Fibroblast of peridontal ligament (primary cell): ENCODE measurements around the gene NKD1.

Source experiments
- DNase-seq: peaks from one replicate; pipeline ENCODE4 v3.0.0-alpha.2; 2010; ENCODE audit errors: extremely low read depth

NKD1 gene

DNA sequence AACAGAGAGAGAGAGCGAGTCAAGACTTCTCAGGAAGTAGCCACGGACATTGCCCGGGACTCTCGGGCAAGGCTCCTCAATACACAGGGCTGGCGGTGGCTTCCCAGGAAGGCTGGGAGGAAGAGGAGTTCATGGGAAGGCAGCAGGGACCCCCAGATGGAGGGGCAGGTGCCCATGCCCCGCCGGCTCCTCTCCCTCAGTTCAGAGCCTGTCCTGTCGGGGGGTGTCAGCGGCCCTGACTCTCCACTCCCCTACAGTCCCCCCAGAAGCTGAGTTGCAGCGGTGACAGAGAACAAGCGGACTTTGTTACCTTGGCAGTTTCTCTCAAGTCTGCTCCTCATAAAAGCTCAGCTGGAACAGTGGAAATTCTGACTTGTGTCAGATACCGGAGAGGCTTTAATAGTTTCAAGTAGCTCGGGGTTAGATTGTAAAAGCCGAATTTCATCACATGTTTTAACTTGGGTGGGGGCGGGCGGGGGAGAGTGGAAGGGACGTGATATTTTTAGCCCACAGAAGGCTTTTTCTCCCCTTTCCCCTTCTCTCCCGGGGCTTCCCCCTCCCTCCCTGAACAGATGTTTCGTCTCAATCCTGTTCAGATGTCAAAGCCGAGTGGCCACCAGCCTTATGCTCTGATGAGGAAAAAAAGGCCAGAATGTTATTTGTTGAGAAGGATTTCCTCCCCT is 65.2 kb downstream of the NKD1 start:
- DNase-seq, result no peak

DNA sequence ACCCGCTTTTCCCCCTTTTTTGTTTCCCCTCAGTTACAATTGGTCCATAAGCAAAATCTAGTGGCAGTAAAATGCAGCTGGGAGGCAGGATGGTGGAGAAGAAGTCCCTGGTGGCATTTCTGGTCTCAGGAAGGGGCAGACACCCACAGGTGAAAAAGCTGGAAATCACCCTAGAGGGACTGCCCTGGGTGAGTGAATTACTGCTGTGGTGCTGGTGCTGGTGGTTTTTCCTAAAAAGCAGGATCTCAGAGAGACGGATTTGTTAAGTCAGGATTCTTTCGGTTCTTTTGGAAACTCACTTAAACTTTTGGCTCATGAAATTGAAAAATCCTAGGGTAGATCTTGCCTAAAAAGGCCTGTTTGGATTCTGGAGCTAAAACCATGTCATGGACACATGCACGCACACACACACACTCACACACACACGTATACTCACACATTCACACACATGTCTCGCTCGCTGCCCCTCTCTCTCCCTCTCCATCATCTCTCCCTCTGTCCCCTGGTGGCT is 65.8 kb downstream of the NKD1 start:
- no peak for DNase-seq

DNA sequence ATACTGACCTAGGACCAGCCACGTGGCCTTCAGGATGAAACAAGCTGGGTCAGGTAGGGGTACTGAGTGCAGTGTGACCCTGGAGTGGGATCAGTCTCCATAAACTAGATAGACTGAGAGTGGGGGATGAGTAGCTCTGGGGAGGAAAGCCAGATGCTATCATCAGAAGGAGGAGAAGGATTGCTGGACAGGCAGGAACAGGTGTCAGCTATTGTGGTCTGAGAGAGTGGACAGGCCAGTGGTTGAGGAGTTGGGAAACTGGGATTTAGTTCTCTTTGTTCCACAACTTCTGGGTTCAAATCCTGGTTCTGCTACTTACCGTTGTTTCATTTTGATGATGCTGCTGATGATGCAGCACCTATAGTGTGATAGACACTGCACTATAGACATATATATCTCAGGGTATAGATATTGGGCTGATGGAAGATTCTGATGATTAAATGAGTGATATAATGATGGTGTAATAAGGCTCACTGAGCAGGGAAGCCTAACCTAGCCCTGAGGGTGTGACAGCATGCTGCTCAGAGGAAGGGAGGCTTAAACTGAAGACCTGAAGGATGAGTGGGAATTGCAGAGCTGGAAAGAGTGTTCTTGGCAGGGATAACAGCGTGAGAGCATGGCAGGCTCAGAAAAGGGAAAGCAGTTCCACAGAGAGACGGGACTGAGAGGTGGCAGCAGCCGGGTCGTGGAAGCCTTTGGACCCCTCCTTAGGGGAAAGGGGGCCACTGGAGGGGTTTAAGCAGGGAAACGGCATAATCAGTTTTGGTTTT is 66.9 kb downstream of the NKD1 start:
- DNase-seq, result no peak

DNA sequence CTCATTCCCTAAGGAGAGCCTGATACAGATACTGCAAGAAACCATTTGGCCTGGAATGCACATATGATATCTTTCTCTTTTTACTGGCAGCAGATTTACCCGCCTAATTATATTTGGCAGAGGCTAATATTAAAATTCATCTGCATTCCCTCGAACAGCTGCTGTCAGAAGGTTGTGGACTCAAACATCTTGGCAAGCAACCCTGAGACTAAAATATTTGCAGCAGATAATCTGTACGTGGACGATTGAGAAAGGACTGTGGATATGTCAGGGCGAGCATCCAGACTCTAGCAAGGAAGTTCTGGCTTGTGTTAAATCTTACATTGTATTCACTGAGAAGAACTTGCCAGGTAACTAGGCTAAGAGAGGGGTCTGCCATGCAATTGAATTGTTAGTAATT is 67.7 kb downstream of the NKD1 start:
- no peak for DNase-seq

DNA sequence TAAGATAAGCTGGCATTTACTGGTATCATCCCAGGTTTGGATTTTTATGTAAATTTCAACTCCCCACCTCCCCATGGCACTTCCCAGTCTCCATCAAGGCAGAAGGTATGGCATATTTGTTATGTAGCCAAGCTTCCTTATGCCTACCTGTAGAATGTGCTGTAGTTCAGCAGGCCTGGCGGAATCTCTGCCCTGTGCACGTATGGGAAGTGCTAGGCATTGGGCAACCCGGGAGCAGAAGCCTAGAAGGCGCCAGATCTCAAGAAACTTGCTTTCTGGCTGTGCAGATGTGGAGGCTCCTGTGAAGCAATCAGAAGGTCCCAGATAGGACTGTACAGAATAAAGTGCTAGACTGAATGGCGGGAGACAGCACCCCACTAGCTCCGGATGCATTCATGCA is 68.2 kb downstream of the NKD1 start:
- DNase-seq, result no peak

GRCh38 chr16:50616883-50617645 is 68.9 kb downstream of the NKD1 start:
- DNase-seq, result no peak

DNA sequence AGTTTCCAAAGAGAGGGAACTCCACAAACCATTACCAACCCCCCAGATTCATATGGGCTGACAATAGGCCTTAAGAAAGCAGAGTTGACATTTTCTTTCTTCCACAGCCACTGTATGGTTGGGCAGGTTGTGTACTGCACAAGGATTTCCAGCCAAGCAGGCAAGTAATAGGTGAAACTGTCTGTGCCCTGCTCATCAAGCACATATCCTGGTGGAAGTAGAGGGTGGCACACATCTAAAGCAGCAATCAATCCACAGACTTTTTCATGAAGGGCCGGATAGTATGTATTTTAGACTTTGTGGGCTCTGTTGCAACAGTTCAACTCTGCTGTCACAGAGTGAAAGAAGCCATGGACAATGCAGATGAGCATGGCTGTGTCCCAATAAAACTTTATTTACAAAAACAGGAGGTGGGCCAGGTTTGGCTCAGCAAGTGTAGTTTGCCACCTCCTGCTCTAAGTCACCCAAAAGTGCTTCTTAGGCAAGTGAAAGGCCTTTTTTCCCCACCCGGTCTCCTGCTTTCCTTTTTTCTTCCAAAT is 69.5 kb downstream of the NKD1 start:
- no peak for DNase-seq

DNA sequence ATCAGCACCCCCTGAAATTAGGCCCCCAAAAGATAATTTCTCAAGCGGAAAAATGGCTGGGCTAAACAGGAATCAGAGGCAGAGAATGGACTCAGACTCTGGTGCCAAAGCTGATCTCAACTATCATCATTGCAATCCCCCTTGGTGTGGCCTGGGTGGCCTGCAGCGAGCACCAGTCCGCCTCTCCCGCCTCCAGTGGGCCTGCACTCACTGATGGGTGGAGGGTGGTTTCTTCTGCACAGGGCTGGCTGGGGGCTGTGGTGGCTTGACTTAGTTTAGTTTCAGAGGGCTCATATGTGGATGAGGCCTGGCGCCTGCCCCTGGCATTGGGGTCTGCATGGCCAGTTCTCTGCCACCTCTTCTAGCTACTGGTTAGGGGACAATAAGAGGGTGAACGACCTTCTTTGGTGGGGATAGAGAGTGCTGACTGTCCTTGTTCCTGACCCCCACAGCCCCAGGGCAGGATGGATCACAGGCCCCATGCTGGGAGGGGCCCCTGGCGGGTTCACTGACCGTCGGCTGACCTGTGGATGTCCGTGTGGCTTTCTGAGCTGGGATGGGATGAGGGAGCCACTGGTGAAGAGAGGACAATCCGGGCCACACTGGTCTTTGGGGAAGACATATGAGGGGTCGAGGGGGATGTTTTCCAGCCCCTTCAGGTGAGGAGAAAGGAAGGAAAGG is 70.2 kb downstream of the NKD1 start:
- no peak for DNase-seq

- no peak for DNase-seq
Measured at GRCh38 chr16:50619702-50620491, 71.7 kb downstream of the NKD1 start.

DNA sequence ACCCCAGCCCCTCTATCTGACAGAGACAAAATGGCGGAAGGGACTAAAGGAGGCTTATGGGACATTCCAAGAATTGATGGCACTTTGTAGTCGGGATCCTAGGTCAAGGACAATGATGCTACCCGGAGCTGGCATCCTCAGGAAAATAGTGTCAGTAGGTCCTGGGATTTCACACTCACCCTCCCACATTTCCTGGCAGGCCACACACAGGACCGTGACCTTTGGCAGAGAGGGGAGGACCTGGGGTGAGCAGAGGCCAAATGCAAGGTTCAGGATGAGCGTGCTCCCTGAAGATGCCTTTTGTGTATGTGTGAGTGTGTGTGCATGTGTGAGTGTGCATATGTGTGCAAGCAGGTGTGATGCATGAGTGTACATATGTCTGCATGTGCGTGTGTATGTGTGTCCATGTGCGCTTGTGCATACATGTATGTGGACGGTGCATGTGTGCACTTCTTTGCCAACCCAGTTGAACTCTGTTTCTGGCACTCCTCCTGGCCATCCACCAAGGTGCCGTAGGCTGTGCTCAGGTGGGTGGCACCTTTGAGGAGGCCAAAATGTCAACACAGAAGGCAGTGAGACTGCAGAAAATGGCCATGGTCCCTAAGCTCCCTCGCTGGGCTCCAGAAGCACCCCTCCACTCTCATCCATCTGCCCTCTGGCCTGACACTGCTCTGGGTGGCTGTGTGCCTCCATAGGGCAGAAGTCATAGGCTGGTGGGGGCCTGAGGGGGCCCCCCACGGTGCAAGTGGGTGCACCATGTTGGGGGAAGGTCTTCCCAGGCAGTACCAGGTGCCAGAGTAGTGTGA is 72.7 kb downstream of the NKD1 start:
- no peak for DNase-seq

DNA sequence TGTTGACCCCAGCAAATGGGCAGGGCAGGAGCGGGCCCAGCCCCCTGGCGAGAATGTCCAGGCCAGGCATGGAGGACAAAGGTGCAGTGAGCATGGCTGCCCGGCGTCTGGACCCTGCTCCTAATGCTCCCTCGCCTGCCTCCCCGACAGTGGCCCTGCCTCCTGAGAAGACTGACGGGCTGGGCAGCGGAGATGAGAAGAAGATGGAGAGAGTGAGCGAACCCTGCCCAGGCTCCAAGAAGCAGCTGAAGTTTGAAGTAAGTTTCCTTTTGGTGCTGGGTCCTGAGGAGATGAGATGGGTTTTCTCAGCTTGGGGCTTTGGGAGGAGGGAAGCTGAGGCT is 73.2 kb downstream of the NKD1 start:
- DNase-seq, result no peak

- DNase-seq, result no peak
Measured at GRCh38 chr16:50622029-50622428, 73.8 kb downstream of the NKD1 start.

- DNase-seq, result no peak
Measured at GRCh38 chr16:50622643-50623369, 74.6 kb downstream of the NKD1 start.

- no peak for DNase-seq
Measured at GRCh38 chr16:50624449-50624970, 76.3 kb downstream of the NKD1 start.

GRCh38 chr16:50625374-50625773 is 77.2 kb downstream of the NKD1 start:
- DNase-seq, result no peak

- DNase-seq, result no peak
Measured at GRCh38 chr16:50626868-50627267, 78.7 kb downstream of the NKD1 start.

DNA sequence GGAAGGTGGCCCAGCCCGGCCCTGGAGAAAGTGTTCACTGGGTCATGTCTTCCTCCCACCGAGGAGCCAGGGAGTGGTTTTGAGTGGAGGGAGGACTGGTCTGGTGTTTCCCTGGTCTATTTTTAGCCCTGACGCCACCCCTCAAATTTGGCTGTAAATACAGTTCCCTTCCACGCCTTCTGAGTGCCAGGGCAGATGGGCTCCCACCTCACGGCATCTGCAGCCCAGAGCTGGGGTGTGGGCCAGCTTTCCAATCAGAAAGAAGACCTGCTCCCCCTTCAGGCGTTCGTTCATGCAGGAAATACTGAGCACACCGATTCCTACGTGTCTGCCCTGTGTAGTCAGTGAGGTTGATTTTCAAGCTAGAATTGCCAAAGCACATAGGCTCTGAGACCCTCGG is 79.2 kb downstream of the NKD1 start:
- DNase-seq, result peak; percentile 11

- no peak for DNase-seq
Measured at GRCh38 chr16:50628156-50628802, 80.1 kb downstream of the NKD1 start.

DNA sequence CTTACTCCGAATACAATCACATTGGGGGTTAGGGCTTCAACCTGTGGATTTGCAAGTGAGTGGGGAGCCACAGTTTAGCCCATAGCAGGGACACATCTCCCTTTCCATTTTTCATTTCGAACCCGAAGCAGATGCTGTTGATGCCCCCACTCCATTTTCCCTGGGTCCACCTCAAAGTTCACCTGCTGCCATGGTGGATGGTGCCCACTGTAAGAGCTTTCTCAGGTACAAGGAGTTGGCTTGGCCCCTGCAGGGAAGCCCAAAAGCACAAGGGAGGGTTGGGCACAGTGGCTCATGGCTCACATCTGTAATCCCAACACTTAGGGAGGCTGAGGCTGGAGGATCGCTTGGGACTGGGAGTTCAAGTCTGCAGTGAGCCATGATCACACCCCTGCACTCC is 81.1 kb downstream of the NKD1 start:
- no peak for DNase-seq
